Measurements from ENCODE around the gene WDPCP. TPM values are rescaled to one million over a fixed set of nuclear protein-coding genes. Genes with fewer than 3 reads are reported as not detected.

The WDPCP gene
- total and polyA plus RNA-seq, 2 of the 4 experiments (the other 2 are of a cell fraction) = 2.2 to 10.2 TPM

DNA sequence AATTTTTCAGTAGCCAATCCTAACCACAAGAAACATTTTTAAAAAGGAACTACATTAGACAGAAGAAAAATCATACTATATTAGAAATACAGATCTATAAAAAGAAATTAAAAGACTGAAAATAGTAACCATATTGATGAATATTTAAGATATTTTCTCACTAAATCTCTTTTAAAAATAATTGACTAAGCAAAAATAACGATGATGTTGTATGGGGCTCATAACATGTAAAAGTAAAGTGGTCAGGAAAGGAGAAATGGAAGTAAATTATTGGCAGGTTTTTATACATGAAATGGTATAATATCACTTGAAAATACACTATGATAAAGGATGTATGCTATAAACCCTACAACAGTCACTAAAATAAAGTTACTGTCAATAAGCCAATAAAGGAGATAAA is 5.4 kb downstream of the WDPCP start:
- Histone ChIP-seq H2BK20ac (ENCODE audit: low read depth, low read length) (no peak overlapping the region), H3K27ac (ENCODE audit: insufficient read depth, low read length) (no peak overlapping the region)

More for the DNA sequence above, 5.4 kb downstream of the WDPCP start:
- no peak for TF ChIP-seq CHD1 (IDR thresholded peaks at IDR 0.05; ENCODE audit: low read depth, low read length)
- TF ChIP-seq MXI1 (IDR thresholded peaks at IDR 0.05; ENCODE audit: borderline replicate concordance, low read depth, low read length) = no peak
- TF ChIP-seq, protein P1, sequence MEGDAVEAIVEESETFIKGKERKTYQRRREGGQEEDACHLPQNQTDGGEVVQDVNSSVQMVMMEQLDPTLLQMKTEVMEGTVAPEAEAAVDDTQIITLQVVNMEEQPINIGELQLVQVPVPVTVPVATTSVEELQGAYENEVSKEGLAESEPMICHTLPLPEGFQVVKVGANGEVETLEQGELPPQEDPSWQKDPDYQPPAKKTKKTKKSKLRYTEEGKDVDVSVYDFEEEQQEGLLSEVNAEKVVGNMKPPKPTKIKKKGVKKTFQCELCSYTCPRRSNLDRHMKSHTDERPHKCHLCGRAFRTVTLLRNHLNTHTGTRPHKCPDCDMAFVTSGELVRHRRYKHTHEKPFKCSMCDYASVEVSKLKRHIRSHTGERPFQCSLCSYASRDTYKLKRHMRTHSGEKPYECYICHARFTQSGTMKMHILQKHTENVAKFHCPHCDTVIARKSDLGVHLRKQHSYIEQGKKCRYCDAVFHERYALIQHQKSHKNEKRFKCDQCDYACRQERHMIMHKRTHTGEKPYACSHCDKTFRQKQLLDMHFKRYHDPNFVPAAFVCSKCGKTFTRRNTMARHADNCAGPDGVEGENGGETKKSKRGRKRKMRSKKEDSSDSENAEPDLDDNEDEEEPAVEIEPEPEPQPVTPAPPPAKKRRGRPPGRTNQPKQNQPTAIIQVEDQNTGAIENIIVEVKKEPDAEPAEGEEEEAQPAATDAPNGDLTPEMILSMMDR (conservative IDR thresholded peaks at IDR 0.05; ENCODE audit: low read depth, low read length) = no peak
- TF ChIP-seq MAZ (IDR thresholded peaks at IDR 0.05; ENCODE audit: borderline replicate concordance, low read depth, low read length) = no peak
- TF ChIP-seq USF2 (IDR thresholded peaks at IDR 0.05; ENCODE audit: low read depth, low read length) = no peak
- TF ChIP-seq FOS (IDR thresholded peaks at IDR 0.05; ENCODE audit: low read depth, low read length) = no peak
- no peak for TF ChIP-seq ELK1 (IDR thresholded peaks at IDR 0.05; ENCODE audit: borderline replicate concordance, low read depth, low read length)
- no peak for TF ChIP-seq NFE2L2 (IDR thresholded peaks at IDR 0.05; ENCODE audit: low read depth, low read length)
- no peak for TF ChIP-seq POLR2A (IDR thresholded peaks at IDR 0.05; ENCODE audit: low read depth, low read length)
- no peak for TF ChIP-seq BHLHE40 (IDR thresholded peaks at IDR 0.05; ENCODE audit: low read depth, low read length)
- H4K20me1 ChIP-seq (ENCODE audit: insufficient read depth, low read length) = no peaks in the 10 kb centered on the region
- no CpG with 5 or more reads among the region's 1 CpG for WGBS, 2 experiments (ENCODE audit: extremely low coverage in 2 of 2, insufficient read length in 1 of 2)
- no peak overlapping the region for H4K8ac ChIP-seq (ENCODE audit: low read depth in 2 of 2, low read length in 2 of 2)
- peaks cover 13 to 16% of the 10 kb centered on the region in 2 experiments for H3K79me1 ChIP-seq (ENCODE audit: low read depth in 1 of 2, low read length in 2 of 2)
- no peak overlapping the region for H3K23ac ChIP-seq (ENCODE audit: low read depth, low read length)
- DNase-seq (no peak), ATAC-seq (ENCODE audit: low read depth) (no peak)
- no peak overlapping the region for H2AFZ ChIP-seq (replicated peaks; ENCODE audit: low read length, poor library complexity)
- ChIA-PET POLR2A (ENCODE audit: unreplicated experiment) (no interaction called here), CTCF (interaction anchor here (0.6 kb wide), 1 partner anchor 20 kb away, joined by 5 read pairs; no protein-coding TSS in a partner anchor)
- no peak overlapping the region for H3K9ac ChIP-seq (ENCODE audit: low read depth, low read length)
- no peak overlapping the region for H3K4ac ChIP-seq (ENCODE audit: low read depth, low read length)
- intact Hi-C loops (cut with micrococcal nuclease) (no loop called here), dilution Hi-C loops (cut with HindIII; ENCODE audit: low sequenced_read_pairs, unreplicated experiment) (no loop called here), in situ Hi-C loops (cut with MboI; ENCODE audit: low sequenced_read_pairs) (no loop called here)
- H3K56ac ChIP-seq (ENCODE audit: extremely low read depth, insufficient read depth, low read length) = no peak overlapping the region
- H2BK120ac ChIP-seq (ENCODE audit: low read depth, low read length) = no peak overlapping the region
- BruUV-seq (replicated peaks) = no TSS peak
- H2BK5ac ChIP-seq (ENCODE audit: low read depth, low read length, poor library complexity, severe bottlenecking) = no peak overlapping the region
- no peak overlapping the region for H2AK9ac ChIP-seq (replicated peaks; ENCODE audit: low read depth, low read length, poor library complexity)
- no peak overlapping the region for H3K4me3 ChIP-seq (ENCODE audit: insufficient read depth, low read depth, low read length)
- no peak overlapping the region for H3K18ac ChIP-seq (ENCODE audit: low read depth, low read length)
- H3K36me3 ChIP-seq (ENCODE audit: control insufficient read depth, insufficient read depth, low read length) = no peaks in the 10 kb centered on the region
- H3K9me3 ChIP-seq (ENCODE audit: control insufficient read depth, insufficient read depth, low read length) = no peaks in the 10 kb centered on the region
- no peak overlapping the region for H4K5ac ChIP-seq (ENCODE audit: low read depth, low read length)
- no peak overlapping the region for H3K14ac ChIP-seq (replicated peaks; ENCODE audit: low read depth, low read length)
- no peaks in the 10 kb centered on the region for H3K9me1 ChIP-seq (ENCODE audit: insufficient read depth, low read length)
- no peak overlapping the region for H3K4me2 ChIP-seq (ENCODE audit: low read depth, low read length)
- H3K4me1 ChIP-seq (ENCODE audit: control insufficient read depth, insufficient read depth, low read length) = no peaks in the 10 kb centered on the region
- H4K91ac ChIP-seq (ENCODE audit: insufficient read depth, low read depth, low read length) = no peak overlapping the region
- no peaks in the 10 kb centered on the region for H3K27me3 ChIP-seq (ENCODE audit: control insufficient read depth, insufficient read depth, low read length)
- no peak overlapping the region for H2AK5ac ChIP-seq (ENCODE audit: low read depth, low read length)
- H2BK15ac ChIP-seq (ENCODE audit: low read depth, low read length) = no peak overlapping the region

All from IMR-90 (cell line).